Fibroblast of lung (primary cell): Measurements from ENCODE around the gene TIMM44. TPM values are rescaled to one million over a fixed set of nuclear protein-coding genes. Genes with fewer than 3 reads are reported as not detected.

Source experiments
- DNase-seq, 2 donors: peaks; one replicate each; pipeline versions ENCODE4 v3.0.0 to v3.0.0-alpha.2; 2010; ENCODE audit warnings: low read depth in 2 of 2
- H2AFZ ChIP-seq: 2 replicates; pipeline ENCODE4 v1.5.1; 2012; ENCODE audit warnings: low read length, control low read depth, inconsistent platforms
- H3K27ac ChIP-seq: 2 replicates; pipeline ENCODE4 v1.5.1; 2011; ENCODE audit warnings: low read length, control low read depth; ENCODE audit not compliant: insufficient read depth
- H3K27me3 ChIP-seq: 2 replicates; pipeline ENCODE4 v1.5.1; 2011; ENCODE audit warnings: mild to moderate bottlenecking, low read length; ENCODE audit not compliant: control insufficient read depth, insufficient read depth
- H3K36me3 ChIP-seq: 2 replicates; pipeline ENCODE4 v1.5.1; 2011; ENCODE audit warnings: low read length; ENCODE audit not compliant: control insufficient read depth, insufficient read depth
- H3K4me1 ChIP-seq: 2 replicates; pipeline ENCODE4 v1.5.1; 2011; ENCODE audit warnings: low read length; ENCODE audit not compliant: control insufficient read depth, insufficient read depth; ENCODE audit errors: extremely low read depth
- H3K4me2 ChIP-seq: 2 replicates; pipeline ENCODE4 v1.5.1; 2011; ENCODE audit warnings: low read length, control low read depth; ENCODE audit not compliant: insufficient read depth; ENCODE audit errors: extremely low read depth
- H3K4me3 ChIP-seq, 4 experiments: fragments of 200-600 bp in 1 of 4; sonication (generic) in 1 of 4; replicated peaks in 1 of 4; 2 replicates each; pipeline ENCODE4 v1.5.1; 2011 to 2016; ENCODE audit warnings: low read length in 4 of 4, low read depth in 3 of 4, mild to moderate bottlenecking in 3 of 4, control low read depth in 2 of 4, inconsistent platforms in 1 of 4, mixed read lengths in 1 of 4; ENCODE audit not compliant: insufficient read depth in 1 of 4; ENCODE audit errors: control extremely low read depth in 1 of 4
- H3K79me2 ChIP-seq: 2 replicates; pipeline ENCODE4 v1.5.1; 2012; ENCODE audit warnings: mild to moderate bottlenecking, low read length, inconsistent platforms; ENCODE audit not compliant: control insufficient read depth, insufficient read depth
- H3K9ac ChIP-seq: 2 replicates; pipeline ENCODE4 v1.5.1; 2011; ENCODE audit warnings: mild to moderate bottlenecking, low read length, control low read depth; ENCODE audit not compliant: insufficient read depth
- H3K9me3 ChIP-seq: 2 replicates; pipeline ENCODE4 v1.5.1; 2012; ENCODE audit warnings: low read depth, low read length; ENCODE audit not compliant: control insufficient read depth, insufficient read depth
- H4K20me1 ChIP-seq: 2 replicates; pipeline ENCODE4 v1.5.1; 2011; ENCODE audit warnings: low read length; ENCODE audit not compliant: control insufficient read depth, insufficient read depth; ENCODE audit errors: extremely low read depth
- EZH2 ChIP-seq: IDR thresholded peaks from 2 replicates; pipeline ENCODE4 v1.5.1; 2012; ENCODE audit warnings: low read length, control low read depth, mild to moderate bottlenecking; ENCODE audit errors: missing control alignments
- polyA plus RNA-seq, 2 donors: library from polyadenylated mRNA; depleted of rRNA in 1 of 2; stranded (reverse) in 1 of 2; unstranded in 1 of 2; fragments of >200 nt; gene quantifications; 2 replicates each; pipeline ENCODE4 v1.2.1, GENCODE V29; 2011 to 2012; ENCODE audit warnings: missing spikeins in 1 of 2
- total RNA-seq: library from RNA; depleted of rRNA; stranded (reverse); fragments of >200 nt; gene quantifications from 2 replicates; pipeline ENCODE4 v1.2.1, GENCODE V29; 2014
- TF ChIP-seq, protein P1 (sequence below), 2 donors: IDR thresholded peaks in 1 of 2; conservative IDR thresholded peaks in 1 of 2; 1 replicate in 1 of 2; 2 replicates in 1 of 2; pipeline ENCODE4 v1.5.1; 2011 to 2012; ENCODE audit warnings: low read length in 2 of 2, control low read depth in 1 of 2, inconsistent platforms in 1 of 2, low read depth in 1 of 2, mild to moderate bottlenecking in 1 of 2

Gene TIMM44
- total and polyA plus RNA-seq, 2 donors (not counting 1 experiment from before 2014, with no cell fraction given), result 29.5 to 56.1 TPM

DNA sequence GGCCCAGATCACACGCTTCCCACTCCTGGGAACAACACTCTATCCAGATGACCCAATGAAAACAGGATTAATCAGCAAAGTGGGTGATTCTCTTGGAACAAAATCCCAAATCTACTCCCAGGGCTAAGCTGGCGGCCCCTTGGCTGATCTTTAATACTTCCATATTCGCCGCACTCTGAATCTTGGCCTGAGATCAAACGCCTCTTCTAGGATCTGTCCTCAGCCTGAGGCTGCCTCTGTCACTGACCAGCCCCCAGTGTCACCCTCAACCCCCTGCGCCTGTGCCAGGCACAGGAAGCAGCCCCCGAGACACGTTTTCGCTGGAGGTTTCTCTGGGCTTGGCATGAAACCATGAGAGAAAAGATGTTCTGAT, 15.1 kb downstream of the TIMM44 start:
- peak in 1 of 2 donors; percentile 29 for DNase-seq
- no peaks in the 10 kb centered on the region for H3K27me3 ChIP-seq
- no peaks in the 10 kb centered on the region for H3K9me3 ChIP-seq
- no peaks in the 10 kb centered on the region for H4K20me1 ChIP-seq
- peak overlapping the region; percentile 78 for H3K4me2 ChIP-seq
- no peak for TF ChIP-seq EZH2
- TF ChIP-seq, protein P1, sequence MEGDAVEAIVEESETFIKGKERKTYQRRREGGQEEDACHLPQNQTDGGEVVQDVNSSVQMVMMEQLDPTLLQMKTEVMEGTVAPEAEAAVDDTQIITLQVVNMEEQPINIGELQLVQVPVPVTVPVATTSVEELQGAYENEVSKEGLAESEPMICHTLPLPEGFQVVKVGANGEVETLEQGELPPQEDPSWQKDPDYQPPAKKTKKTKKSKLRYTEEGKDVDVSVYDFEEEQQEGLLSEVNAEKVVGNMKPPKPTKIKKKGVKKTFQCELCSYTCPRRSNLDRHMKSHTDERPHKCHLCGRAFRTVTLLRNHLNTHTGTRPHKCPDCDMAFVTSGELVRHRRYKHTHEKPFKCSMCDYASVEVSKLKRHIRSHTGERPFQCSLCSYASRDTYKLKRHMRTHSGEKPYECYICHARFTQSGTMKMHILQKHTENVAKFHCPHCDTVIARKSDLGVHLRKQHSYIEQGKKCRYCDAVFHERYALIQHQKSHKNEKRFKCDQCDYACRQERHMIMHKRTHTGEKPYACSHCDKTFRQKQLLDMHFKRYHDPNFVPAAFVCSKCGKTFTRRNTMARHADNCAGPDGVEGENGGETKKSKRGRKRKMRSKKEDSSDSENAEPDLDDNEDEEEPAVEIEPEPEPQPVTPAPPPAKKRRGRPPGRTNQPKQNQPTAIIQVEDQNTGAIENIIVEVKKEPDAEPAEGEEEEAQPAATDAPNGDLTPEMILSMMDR (conservative IDR thresholded peaks at IDR 0.05 in 1 of 2, IDR thresholded peaks at IDR 0.05 in 1 of 2; ENCODE audit: low read depth in 1 of 2, low read length in 2 of 2), result no peak
- peaks cover 24% of the 10 kb centered on the region for H3K4me1 ChIP-seq
- peaks cover 25% of the 10 kb centered on the region for H3K36me3 ChIP-seq
- H3K27ac ChIP-seq, result peak overlapping the region; percentile 92
- H2AFZ ChIP-seq, result no peak overlapping the region
- no peaks in the 10 kb centered on the region for H3K79me2 ChIP-seq
- H3K4me3 ChIP-seq, result peak overlapping the region in 2 of 4 experiments; percentile 14 to 21
- H3K9ac ChIP-seq, result peak overlapping the region; percentile 64

DNA sequence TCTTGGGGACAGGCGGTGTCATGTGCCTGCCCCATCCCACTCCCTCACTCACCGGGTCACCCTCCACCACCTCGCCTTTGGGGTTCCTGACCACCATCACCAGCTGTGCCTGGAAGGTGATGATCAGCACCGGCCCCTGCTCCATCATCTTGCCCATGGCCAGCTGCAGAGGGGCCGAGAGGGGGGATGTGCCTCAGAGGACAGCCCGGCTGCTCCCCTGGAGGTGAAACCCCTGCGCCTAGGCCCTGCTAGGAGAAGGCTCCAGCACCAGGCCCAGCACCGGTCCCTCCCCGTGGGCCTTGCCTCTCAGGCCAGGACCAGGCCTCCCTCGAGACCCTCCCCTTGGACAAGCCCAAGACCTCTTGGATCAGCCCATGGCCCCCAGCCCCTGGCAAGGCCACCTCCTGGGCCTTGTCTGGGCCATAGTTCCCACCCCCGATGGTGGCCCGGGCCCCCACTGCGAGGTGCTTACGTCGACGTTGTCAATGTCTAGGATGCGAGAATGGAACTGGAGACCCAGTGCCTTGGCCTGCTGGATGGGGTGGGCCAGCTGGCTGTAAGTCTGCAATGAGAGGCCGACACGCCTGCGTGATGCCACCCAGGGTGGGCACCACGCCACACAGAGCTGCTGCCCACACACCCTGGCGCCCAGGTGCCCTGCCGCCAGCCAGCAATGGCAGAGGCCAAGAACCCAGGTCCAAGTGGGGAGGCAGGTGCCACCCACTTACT, 15.7 kb downstream of the TIMM44 start:
- Histone ChIP-seq H3K4me1 (peaks cover 24% of the 10 kb centered on the region), H3K36me3 (peaks cover 20% of the 10 kb centered on the region), H3K4me3 (no peak overlapping the region), H3K79me2 (no peaks in the 10 kb centered on the region), H3K27me3 (no peaks in the 10 kb centered on the region), H3K27ac (peak overlapping the region; percentile 92), H4K20me1 (no peaks in the 10 kb centered on the region), H3K4me2 (peak overlapping the region; percentile 78), H3K9ac (peak overlapping the region; percentile 64), H2AFZ (no peak overlapping the region), H3K9me3 (no peaks in the 10 kb centered on the region)
- no peak for DNase-seq
- TF ChIP-seq, protein P1 (conservative IDR thresholded peaks at IDR 0.05 in 1 of 2, IDR thresholded peaks at IDR 0.05 in 1 of 2; ENCODE audit: low read depth in 1 of 2, low read length in 2 of 2), result no peak

DNA sequence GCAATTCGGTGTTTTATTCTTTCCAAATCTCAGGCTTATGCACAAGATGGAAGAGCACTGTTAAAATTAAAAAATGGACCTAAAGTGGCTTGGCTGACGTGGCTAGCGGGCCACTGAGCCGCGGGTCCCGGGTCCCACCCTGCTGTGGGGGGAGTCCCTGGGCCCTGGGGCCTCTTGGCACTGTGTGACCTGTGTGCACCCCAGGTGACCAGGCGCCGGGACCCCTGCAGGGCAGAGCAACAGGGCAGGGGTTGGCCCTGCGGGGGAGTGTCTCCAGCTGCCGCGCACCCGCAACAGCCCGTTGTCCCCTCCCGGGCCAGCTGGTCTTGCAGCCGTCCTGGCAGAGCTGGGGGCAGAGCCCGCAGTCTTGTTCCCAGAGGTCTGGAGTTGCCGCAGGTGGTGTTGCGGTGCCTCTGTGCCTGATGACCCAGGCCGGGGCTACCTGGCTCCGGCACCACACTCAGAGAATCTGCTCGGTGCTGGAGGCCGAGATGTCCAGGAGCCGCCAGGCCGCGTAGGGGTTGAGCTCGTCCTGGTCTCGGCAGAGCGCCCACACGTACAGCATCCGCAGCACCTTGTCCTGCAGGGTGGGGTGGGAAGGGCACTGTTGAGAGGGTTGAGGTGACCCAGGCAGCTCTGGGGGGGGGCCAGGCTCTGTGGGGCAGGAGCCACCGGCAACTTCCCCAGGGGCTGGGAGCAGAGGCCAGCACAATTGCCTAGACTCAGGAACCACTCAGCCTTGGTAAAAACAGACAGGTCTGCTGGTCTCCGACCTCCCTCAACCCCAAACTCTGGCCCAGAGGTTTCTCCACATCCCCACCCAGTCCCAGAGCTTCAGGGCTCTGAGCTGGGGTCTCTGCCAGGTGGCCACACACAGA, 16.5 kb downstream of the TIMM44 start:
- H2AFZ ChIP-seq, result no peak overlapping the region
- no peak overlapping the region for H3K9ac ChIP-seq
- H3K79me2 ChIP-seq, result no peaks in the 10 kb centered on the region
- peaks cover 21% of the 10 kb centered on the region for H3K36me3 ChIP-seq
- H3K27me3 ChIP-seq, result no peaks in the 10 kb centered on the region
- peaks cover 26% of the 10 kb centered on the region for H3K4me1 ChIP-seq
- TF ChIP-seq EZH2, result no peak
- TF ChIP-seq, protein P1 (conservative IDR thresholded peaks at IDR 0.05 in 1 of 2, IDR thresholded peaks at IDR 0.05 in 1 of 2; ENCODE audit: low read depth in 1 of 2, low read length in 2 of 2), result no peak
- no peak overlapping the region for H3K27ac ChIP-seq
- H4K20me1 ChIP-seq, result no peaks in the 10 kb centered on the region
- no peaks in the 10 kb centered on the region for H3K9me3 ChIP-seq
- DNase-seq, result no peak
- no peak overlapping the region for H3K4me3 ChIP-seq
- H3K4me2 ChIP-seq, result no peak overlapping the region
